Liver (tissue), 9 donors: ENCODE measurements around the gene RIMBP2. TPM values are rescaled to one million over a fixed set of nuclear protein-coding genes. Genes with fewer than 3 reads are reported as not detected.

Source experiments
- DNase-seq: peaks from one replicate; pipeline ENCODE4 v3.0.0-alpha.2; 2017; ENCODE audit warnings: low spot score
- H3K27ac ChIP-seq, 2 donors: one replicate each; pipeline ENCODE4 v1.7.0; 2013; ENCODE audit warnings: inconsistent platforms in 2 of 2, low read length in 2 of 2, control low read depth in 1 of 2, low read depth in 1 of 2, mild to moderate bottlenecking in 1 of 2
- H3K27me3 ChIP-seq, 4 donors: one replicate each; pipeline versions ENCODE4 v1.6.1 to v1.7.0; 2013; ENCODE audit warnings: low read length in 3 of 4, inconsistent platforms in 1 of 4, mild to moderate bottlenecking in 1 of 4, moderate library complexity in 1 of 4; ENCODE audit not compliant: control insufficient read depth in 4 of 4, insufficient read depth in 4 of 4
- H3K36me3 ChIP-seq, 4 donors: one replicate each; pipeline versions ENCODE4 v1.6.1 to v1.7.0; 2013; ENCODE audit warnings: low read length in 3 of 4, mild to moderate bottlenecking in 3 of 4, low read depth in 1 of 4, moderate library complexity in 1 of 4; ENCODE audit not compliant: control insufficient read depth in 4 of 4, insufficient read depth in 3 of 4
- H3K4me1 ChIP-seq, 4 donors: one replicate each; pipeline versions ENCODE4 v1.6.1 to v1.7.0; 2013; ENCODE audit warnings: low read length in 3 of 4, mild to moderate bottlenecking in 3 of 4, moderate library complexity in 1 of 4; ENCODE audit not compliant: control insufficient read depth in 4 of 4, insufficient read depth in 4 of 4
- H3K4me3 ChIP-seq, 3 donors: one replicate each; pipeline versions ENCODE4 v1.6.1 to v1.7.0; 2013; ENCODE audit warnings: low read length in 3 of 3, control low read depth in 1 of 3, low read depth in 1 of 3, mild to moderate bottlenecking in 1 of 3
- H3K9ac ChIP-seq, 2 donors: one replicate each; pipeline ENCODE4 v1.7.0; 2013; ENCODE audit warnings: low read length in 2 of 2, mild to moderate bottlenecking in 2 of 2, moderate library complexity in 2 of 2, control low read depth in 1 of 2, low read depth in 1 of 2
- H3K9me3 ChIP-seq, 4 donors: one replicate each; pipeline versions ENCODE4 v1.6.1 to v1.7.0; 2013; ENCODE audit warnings: low read length in 3 of 4; ENCODE audit not compliant: control insufficient read depth in 4 of 4
- EGR1 ChIP-seq, 2 donors: IDR thresholded peaks; 2 replicates each; pipeline ENCODE4 v1.6.1; 2016 to 2018; ENCODE audit warnings: antibody characterized with exemption in 2 of 2, low read depth in 2 of 2
- FOXA1 ChIP-seq: IDR thresholded peaks from 2 replicates; pipeline ENCODE4 v1.6.1; 2016; ENCODE audit warnings: antibody characterized with exemption
- FOXA2 ChIP-seq: IDR thresholded peaks from 2 replicates; pipeline ENCODE4 v1.6.1; 2016; ENCODE audit warnings: antibody characterized with exemption
- GABPA ChIP-seq, 2 donors: IDR thresholded peaks in 1 of 2; conservative IDR thresholded peaks in 1 of 2; 2 replicates each; pipeline ENCODE4 v1.6.1; 2016; ENCODE audit warnings: antibody characterized with exemption in 2 of 2, mild to moderate bottlenecking in 1 of 2, moderate library complexity in 1 of 2
- HNF4A ChIP-seq, 2 donors: conservative IDR thresholded peaks; 2 replicates each; pipeline ENCODE4 v1.6.1; 2016; ENCODE audit warnings: antibody characterized with exemption in 2 of 2, mild to moderate bottlenecking in 2 of 2
- HNF4G ChIP-seq: IDR thresholded peaks from 2 replicates; pipeline ENCODE4 v1.6.1; 2016; ENCODE audit warnings: antibody characterized with exemption
- JUND ChIP-seq, 2 donors: IDR thresholded peaks; 2 replicates each; pipeline ENCODE4 v1.6.1; 2016; ENCODE audit warnings: antibody characterized with exemption in 2 of 2
- NR2F2 ChIP-seq: IDR thresholded peaks from 2 replicates; pipeline ENCODE4 v1.6.1; 2016; ENCODE audit warnings: antibody characterized with exemption
- RAD21 ChIP-seq, 2 donors: IDR thresholded peaks; 2 replicates each; pipeline ENCODE4 v1.6.1; 2016; ENCODE audit warnings: antibody characterized with exemption in 2 of 2, mild to moderate bottlenecking in 2 of 2
- RXRA ChIP-seq, 2 donors: IDR thresholded peaks; 2 replicates each; pipeline ENCODE4 v1.6.1; 2017 to 2018; ENCODE audit warnings: antibody characterized with exemption in 2 of 2, mild to moderate bottlenecking in 1 of 2
- SP1 ChIP-seq: IDR thresholded peaks from 2 replicates; pipeline ENCODE4 v1.6.1; 2018; ENCODE audit warnings: antibody characterized with exemption, mild to moderate bottlenecking
- TAF1 ChIP-seq: conservative IDR thresholded peaks from 2 replicates; pipeline ENCODE4 v1.6.1; 2016; ENCODE audit warnings: antibody characterized with exemption, mild to moderate bottlenecking
- YY1 ChIP-seq: IDR thresholded peaks from 2 replicates; pipeline ENCODE4 v1.6.1; 2016; ENCODE audit warnings: antibody characterized with exemption, mild to moderate bottlenecking
- WGBS: extraction: QIAGEN DNeasy Blood & Tissue Kit; methylation state at CpG from one replicate; pipeline ENCODE4 v1.1.7; 2013; 5-methylcytosine and 5-hydroxymethylcytosine counted together
- polyA plus RNA-seq, 2 donors: library from polyadenylated mRNA; stranded (reverse) in 1 of 2; unstranded in 1 of 2; fragments of 200-250 nt in 1 of 2; fragments of >200 nt in 1 of 2; fragmentation: Nextera tagmentation in 1 of 2; extraction: Ambion mirVana in 1 of 2; gene quantifications; one replicate each; pipeline versions ENCODE4 v1.2.1 to v1.2.3, GENCODE V29; 2013 to 2015
- total RNA-seq, 2 donors: library from RNA; depleted of rRNA; stranded (reverse); fragments of >200 nt; gene quantifications; one replicate each; pipeline ENCODE4 v1.2.3, GENCODE V29; 2014
- TF ChIP-seq, protein P1 (sequence below): IDR thresholded peaks from 2 replicates; pipeline ENCODE4 v1.6.1; 2016; ENCODE audit warnings: antibody characterized with exemption
- TF ChIP-seq, protein P2 (sequence below): IDR thresholded peaks from 2 replicates; pipeline ENCODE4 v1.6.1; 2016; ENCODE audit warnings: antibody characterized with exemption, mild to moderate bottlenecking
- TF ChIP-seq, protein P3 (sequence below): fragments of 150-350 bp; IDR thresholded peaks from 2 replicates; pipeline ENCODE4 v1.5.1; 2017; ENCODE audit warnings: improper control_type of control experiment, low read depth, low read length; ENCODE audit not compliant: missing input control
- TF ChIP-seq, protein P4 (sequence below): IDR thresholded peaks from 2 replicates; pipeline ENCODE4 v1.6.1; 2016; ENCODE audit warnings: antibody characterized with exemption
- TF ChIP-seq, protein P5 (sequence below): IDR thresholded peaks from 2 replicates; pipeline ENCODE4 v1.6.1; 2016; ENCODE audit warnings: antibody characterized with exemption
- donor health status: healthy.
- donor health status: healthy.
- donor health status: healthy.
- donor health status: healthy.
- donor health status: healthy.

The RIMBP2 gene
- total and polyA plus RNA-seq, 4 donors = 0.01 to 0.17 (median 0.09) TPM; not detected in 1

DNA sequence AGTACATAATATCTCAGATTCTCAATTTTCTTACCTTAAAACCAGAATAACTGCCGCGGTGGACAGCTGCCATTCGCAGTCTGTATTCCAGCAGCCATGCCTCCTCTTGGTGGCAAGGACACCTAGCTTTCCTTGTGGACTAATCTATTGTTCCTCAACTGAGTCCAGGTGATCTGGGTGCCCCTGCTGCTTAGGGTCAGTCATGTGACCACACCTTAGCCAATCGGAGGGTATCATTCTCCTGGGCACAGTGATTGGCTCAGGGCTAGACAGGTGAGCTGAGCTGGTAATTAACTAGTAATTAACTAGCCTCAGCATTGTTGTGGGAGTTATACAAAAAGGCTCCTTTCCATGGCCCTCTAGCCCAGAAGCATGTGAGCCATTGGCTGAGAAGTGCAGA lies 55.0 kb downstream of the RIMBP2 start:
- H3K36me3 ChIP-seq = no peaks in the 10 kb centered on the region
- H3K27me3 ChIP-seq = no peaks in the 10 kb centered on the region
- H3K9me3 ChIP-seq = no peaks in the 10 kb centered on the region
- no peak for DNase-seq
- no peak for TF ChIP-seq GABPA (IDR thresholded peaks at IDR 0.05 in 1 of 2, conservative IDR thresholded peaks at IDR 0.05 in 1 of 2)
- TF ChIP-seq HNF4A (conservative IDR thresholded peaks at IDR 0.05) = no peak
- TF ChIP-seq FOXA1 = no peak
- TF ChIP-seq RXRA (IDR thresholded peaks at IDR 0.05) = no peak
- TF ChIP-seq TAF1 = no peak
- no peak for TF ChIP-seq HNF4G
- no peak for TF ChIP-seq RAD21 (IDR thresholded peaks at IDR 0.05)
- TF ChIP-seq, protein P1, sequence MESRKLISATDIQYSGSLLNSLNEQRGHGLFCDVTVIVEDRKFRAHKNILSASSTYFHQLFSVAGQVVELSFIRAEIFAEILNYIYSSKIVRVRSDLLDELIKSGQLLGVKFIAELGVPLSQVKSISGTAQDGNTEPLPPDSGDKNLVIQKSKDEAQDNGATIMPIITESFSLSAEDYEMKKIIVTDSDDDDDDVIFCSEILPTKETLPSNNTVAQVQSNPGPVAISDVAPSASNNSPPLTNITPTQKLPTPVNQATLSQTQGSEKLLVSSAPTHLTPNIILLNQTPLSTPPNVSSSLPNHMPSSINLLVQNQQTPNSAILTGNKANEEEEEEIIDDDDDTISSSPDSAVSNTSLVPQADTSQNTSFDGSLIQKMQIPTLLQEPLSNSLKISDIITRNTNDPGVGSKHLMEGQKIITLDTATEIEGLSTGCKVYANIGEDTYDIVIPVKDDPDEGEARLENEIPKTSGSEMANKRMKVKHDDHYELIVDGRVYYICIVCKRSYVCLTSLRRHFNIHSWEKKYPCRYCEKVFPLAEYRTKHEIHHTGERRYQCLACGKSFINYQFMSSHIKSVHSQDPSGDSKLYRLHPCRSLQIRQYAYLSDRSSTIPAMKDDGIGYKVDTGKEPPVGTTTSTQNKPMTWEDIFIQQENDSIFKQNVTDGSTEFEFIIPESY = no peak
- no peak for TF ChIP-seq JUND (IDR thresholded peaks at IDR 0.05)
- TF ChIP-seq SP1 = no peak
- no peak for TF ChIP-seq NR2F2
- TF ChIP-seq, protein P2, sequence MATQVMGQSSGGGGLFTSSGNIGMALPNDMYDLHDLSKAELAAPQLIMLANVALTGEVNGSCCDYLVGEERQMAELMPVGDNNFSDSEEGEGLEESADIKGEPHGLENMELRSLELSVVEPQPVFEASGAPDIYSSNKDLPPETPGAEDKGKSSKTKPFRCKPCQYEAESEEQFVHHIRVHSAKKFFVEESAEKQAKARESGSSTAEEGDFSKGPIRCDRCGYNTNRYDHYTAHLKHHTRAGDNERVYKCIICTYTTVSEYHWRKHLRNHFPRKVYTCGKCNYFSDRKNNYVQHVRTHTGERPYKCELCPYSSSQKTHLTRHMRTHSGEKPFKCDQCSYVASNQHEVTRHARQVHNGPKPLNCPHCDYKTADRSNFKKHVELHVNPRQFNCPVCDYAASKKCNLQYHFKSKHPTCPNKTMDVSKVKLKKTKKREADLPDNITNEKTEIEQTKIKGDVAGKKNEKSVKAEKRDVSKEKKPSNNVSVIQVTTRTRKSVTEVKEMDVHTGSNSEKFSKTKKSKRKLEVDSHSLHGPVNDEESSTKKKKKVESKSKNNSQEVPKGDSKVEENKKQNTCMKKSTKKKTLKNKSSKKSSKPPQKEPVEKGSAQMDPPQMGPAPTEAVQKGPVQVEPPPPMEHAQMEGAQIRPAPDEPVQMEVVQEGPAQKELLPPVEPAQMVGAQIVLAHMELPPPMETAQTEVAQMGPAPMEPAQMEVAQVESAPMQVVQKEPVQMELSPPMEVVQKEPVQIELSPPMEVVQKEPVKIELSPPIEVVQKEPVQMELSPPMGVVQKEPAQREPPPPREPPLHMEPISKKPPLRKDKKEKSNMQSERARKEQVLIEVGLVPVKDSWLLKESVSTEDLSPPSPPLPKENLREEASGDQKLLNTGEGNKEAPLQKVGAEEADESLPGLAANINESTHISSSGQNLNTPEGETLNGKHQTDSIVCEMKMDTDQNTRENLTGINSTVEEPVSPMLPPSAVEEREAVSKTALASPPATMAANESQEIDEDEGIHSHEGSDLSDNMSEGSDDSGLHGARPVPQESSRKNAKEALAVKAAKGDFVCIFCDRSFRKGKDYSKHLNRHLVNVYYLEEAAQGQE = no peak
- no peak for TF ChIP-seq FOXA2
- TF ChIP-seq, protein P3, sequence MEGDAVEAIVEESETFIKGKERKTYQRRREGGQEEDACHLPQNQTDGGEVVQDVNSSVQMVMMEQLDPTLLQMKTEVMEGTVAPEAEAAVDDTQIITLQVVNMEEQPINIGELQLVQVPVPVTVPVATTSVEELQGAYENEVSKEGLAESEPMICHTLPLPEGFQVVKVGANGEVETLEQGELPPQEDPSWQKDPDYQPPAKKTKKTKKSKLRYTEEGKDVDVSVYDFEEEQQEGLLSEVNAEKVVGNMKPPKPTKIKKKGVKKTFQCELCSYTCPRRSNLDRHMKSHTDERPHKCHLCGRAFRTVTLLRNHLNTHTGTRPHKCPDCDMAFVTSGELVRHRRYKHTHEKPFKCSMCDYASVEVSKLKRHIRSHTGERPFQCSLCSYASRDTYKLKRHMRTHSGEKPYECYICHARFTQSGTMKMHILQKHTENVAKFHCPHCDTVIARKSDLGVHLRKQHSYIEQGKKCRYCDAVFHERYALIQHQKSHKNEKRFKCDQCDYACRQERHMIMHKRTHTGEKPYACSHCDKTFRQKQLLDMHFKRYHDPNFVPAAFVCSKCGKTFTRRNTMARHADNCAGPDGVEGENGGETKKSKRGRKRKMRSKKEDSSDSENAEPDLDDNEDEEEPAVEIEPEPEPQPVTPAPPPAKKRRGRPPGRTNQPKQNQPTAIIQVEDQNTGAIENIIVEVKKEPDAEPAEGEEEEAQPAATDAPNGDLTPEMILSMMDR = no peak
- no peak for TF ChIP-seq YY1
- TF ChIP-seq EGR1 (IDR thresholded peaks at IDR 0.05; ENCODE audit: low read depth in 2 of 2) = no peak
- TF ChIP-seq, protein P4, sequence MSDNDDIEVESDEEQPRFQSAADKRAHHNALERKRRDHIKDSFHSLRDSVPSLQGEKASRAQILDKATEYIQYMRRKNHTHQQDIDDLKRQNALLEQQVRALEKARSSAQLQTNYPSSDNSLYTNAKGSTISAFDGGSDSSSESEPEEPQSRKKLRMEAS = no peak
- TF ChIP-seq, protein P5, sequence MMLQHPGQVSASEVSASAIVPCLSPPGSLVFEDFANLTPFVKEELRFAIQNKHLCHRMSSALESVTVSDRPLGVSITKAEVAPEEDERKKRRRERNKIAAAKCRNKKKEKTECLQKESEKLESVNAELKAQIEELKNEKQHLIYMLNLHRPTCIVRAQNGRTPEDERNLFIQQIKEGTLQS = no peak
- 96% methylated on average over 4 of the region's 4 CpGs for WGBS
- H3K4me3 ChIP-seq = no peak overlapping the region
- no peak overlapping the region for H3K27ac ChIP-seq
- no peak overlapping the region for H3K9ac ChIP-seq
- no peaks in the 10 kb centered on the region for H3K4me1 ChIP-seq
